GM21576 (cell line): Measurements from ENCODE around the gene CACNA1C.

Source experiments
- ATAC-seq: cut with Tn5 transposase; IDR thresholded peaks from one replicate; pipeline ENCODE4 v1.9.1; 2021; ENCODE audit warnings: mild to moderate bottlenecking, moderate library complexity; ENCODE audit not compliant: unreplicated experiment

The CACNA1C gene

DNA sequence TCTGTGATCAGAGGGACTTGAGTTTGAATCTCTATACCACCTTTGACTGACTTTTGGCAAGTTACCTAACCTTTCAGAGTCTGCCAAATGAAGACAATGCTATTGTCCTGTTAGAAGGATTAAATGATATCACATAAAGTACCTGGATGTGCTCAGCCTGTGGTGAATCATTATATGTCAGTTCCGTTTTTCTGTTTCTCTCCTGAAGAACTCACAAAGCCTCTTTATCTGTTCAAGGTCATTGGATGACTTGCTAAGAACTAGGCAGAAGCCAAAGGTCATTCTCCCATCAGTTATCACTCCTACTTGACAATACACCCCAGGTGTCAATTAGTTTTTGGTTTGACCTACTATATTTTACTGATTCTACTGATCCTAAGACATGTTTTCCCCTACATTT is 174.6 kb downstream of the CACNA1C start:
- no peak for ATAC-seq

DNA sequence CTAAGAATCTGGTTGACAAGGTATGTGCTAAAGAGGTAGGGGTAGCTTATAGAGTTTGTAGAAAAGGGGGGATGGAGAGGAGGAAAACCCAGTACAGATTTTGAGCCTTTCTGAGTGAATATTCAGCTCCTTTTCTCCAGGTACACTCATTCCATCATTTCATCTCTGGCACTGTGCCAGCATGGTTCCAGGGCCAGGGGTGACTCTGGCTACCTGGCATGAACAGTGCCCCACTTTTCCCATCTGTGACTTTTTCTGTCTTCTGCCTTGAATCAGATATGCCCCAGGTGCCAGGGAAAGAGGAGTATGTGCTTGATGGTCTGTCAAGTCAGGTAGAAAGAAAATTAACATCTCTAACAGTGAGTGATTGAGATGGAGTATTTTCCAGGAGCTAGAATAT is 175.7 kb downstream of the CACNA1C start:
- ATAC-seq: no peak

DNA sequence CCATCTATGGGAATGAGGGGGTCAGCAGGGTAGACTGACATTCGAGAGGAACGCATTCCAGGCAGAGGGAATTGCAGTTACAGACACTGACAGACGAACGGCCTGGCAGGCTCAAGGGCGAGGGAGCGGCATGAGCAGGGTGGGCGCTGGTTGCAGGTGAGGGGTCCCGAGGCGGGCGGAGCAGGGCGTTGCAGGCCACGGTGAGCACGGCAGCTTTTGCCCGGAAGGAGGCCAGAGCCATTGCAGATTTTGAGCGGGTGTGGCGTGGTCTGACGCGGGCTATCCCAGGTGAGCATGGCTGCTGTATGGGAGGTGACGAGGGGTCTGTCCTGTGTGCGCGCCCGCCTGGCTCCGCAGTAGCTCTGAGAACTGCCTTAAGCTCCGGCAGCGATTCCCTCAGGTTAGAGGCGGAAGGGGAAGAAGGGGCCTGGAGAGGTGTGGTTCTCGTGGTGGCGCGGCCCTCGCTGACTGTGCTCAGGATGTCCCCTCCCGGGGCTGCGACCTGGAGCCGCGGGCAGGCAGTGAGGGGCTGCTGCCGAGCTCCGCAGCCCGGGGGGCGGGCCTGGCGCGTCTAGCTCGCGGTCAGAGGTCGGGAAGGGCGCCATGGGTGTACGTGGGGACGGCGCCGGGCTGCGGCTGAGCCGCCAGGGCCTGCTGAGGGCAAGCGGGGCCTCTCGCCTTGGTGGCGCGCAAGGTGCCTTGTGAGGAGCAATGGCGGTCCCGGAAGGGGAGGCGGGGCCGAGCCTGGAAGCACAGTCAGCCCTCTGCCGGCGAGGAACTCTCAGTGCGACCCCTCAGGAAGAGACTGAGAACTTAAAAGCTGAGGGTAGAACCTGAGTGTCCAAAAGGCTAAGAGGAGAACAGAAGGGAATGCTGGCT is 177.1 kb downstream of the CACNA1C start:
- no peak for ATAC-seq

DNA sequence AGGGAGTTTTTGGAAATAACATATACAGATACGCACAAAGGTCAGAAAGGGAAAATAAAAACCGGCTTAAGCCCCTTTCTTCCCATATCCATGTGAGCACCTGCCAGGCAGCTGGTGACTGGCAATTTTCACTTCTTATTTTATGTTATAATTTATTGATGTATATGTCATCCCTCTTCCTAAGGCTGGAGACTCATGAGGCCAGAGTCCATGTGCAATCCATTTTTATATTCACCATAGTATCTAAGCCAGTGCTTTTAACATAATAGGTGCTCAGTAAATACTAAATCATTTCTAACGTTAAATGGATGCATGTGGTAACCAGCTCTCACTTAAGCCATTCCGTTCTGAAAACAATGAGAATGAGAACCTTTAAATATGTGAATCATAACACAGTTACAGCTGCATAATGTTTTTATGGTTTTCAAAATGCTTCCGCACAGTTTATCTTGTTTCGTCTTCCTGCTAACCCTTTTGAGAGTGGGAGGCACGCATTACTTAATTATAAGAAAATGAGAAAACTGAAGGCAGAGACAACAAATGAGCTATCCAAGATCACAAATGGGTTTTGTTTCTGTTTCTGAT is 178.3 kb downstream of the CACNA1C start:
- no peak for ATAC-seq

DNA sequence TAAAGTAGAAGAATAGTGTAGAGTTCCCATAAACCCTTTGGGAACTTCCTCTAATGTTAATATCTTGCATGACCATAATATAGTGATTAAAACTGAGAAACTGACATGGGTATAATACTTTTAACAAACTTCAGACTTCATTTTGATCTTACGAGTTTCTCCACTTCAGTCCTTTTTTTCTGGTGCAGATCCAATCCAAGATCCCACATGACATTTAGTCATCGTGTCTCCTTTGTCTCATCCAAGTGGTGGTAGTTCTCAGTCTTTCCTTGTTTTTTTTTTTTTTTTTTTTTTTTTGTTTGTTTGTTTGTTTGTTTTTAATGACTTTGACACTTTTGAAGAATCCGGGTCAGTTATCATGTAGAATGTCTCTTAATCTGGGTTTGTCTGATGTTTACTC is 179.2 kb downstream of the CACNA1C start:
- no peak for ATAC-seq

DNA sequence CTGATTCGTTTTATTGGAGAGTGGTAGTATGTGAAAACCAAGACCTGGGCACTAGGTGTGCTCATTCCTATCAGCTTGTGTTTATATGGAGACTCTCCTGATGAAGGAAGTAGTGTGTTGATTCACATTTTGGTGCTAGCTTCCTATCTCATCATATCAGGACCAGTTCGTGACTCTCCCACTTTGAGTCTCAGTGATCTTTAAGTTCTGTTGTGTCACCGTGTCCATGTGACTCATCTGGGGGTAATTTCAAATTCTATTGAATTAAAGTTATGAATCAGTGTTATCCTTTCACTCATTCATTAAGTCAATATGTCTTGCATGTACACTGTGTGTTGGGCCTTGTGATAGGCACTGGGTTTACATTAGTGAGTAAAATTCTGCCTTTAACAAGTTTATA is 180.2 kb downstream of the CACNA1C start:
- no peak for ATAC-seq

DNA sequence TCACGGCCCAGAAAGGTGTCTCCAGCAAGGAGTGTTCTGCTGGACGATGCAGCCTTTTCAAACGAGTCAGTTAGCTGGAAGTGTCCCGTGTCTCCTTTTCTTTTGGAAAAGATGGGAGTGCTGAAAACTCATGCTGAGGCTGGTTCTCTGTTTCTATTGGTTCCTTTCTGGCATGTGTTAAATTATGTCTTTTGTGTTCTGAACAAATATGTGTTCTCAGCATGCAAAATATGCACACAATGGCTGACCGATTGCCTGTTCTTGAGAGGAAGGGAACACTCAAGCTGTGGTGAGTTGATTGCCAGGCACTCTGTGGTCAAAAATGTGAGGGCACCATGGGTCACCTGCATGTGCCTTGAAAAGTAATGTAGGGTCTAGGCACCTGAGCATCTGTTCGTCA is 181.3 kb downstream of the CACNA1C start:
- no peak for ATAC-seq

DNA sequence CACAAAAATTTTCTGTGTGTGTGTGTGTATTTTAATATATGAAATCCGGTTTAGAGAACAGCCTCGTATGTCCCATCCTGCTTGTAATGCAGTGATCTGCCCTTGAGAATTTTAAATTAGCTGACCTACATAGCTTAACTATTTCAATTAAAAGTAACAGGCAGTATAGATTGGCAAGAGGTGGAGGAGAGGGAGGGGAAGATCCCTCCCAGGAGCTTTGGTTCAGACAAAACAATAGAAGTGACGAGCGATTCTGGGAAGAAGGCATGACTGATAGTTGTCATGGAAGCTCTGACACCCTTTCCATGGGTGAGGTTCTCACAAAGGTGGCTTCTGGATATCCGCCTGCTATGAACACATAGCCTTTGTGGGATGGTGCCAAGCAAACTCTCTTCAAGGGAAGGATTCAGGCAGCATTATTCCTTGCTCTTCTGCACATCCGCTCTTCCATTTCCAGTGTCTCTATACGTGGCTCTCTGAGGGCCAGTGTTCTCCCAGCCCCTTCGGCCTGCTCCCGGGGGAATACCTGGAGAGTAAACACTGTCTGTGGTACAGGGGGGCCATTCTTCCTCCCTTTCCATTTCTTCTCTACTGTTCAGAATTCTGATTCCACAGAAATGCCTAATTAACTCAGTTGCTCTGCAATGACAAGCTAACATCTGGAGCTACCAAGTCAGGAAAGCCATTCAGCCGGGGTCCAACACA is 182.0 kb downstream of the CACNA1C start:
- no peak for ATAC-seq

DNA sequence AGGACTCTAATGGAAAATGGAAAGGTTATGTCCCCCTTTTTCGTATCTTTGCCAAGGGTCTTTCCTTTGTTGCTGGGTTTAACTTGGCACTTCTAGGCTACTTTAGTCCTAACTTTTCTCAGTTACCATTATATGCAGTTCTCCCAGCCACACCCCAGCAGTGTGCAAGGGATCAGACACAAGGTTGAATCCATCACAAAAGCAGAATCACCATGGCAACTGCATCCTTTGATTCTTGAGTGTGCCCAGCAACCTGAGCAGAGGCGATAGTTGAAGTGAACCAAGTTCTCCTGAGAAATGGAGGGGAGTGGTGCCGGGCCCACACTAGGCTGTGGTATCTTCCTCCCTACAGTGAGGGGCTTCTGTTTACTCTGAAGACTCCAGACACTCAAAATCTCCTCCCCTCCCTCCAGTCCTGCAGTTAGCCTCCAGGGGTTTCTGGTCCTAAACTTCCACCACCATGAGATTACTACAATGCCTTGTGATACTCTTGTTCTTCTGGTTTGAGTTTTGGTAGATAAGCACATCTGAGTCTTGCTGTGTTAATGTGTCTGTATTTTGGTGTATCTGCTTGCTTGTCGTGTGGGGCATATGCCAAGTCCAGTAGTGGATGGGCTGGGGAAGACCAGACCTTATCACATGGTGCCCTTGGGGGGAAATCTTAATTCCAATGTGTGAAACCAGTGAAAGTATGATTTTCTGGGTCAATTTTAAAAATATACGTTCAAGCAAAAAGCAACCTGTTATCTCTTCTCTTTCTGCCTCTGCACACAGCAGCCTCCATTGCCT is 183.9 kb downstream of the CACNA1C start:
- no peak for ATAC-seq

DNA sequence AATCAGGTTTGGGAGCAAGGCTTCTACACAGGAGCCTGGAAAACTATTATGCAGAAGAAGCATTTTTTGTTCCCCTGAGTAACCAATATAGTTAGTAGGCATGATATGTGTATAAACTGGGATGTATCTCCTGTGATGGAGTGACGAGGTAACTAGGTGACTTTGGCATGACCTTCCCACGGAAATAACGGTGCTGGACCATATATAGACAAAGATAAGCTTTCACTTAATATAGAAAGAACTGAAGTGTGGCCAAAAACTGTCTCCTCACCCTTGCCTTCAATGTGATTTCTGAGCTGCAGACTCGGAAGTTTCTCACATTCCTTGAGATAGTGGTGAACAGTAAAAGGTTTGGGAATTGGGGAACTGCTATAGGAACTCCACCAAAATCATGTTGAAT is 185.3 kb downstream of the CACNA1C start:
- no peak for ATAC-seq

DNA sequence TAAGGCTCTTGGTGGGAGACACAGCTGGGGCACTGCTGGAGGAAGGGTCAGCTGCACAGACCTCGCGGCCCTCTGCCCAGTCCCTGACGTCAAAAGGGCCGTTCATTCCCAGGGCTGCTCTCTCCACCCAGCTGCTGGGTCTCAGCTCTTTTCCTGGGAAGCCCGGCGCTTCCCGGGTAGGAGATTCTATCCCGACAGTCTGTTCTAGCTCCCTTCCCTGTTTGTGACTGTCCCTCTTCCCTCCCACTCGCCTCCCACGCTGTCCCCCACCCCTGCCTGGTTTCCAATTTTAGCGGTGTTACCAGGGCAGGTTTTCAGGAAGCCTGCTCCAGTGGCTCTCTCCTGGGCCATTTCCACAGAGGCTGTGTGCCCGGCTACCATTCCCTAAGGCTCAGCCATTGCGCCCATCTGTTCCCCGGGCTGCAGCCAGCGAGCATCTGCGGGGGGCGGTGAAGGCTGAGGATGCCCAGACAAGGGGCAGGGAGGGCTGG is 186.6 kb downstream of the CACNA1C start:
- no peak for ATAC-seq

DNA sequence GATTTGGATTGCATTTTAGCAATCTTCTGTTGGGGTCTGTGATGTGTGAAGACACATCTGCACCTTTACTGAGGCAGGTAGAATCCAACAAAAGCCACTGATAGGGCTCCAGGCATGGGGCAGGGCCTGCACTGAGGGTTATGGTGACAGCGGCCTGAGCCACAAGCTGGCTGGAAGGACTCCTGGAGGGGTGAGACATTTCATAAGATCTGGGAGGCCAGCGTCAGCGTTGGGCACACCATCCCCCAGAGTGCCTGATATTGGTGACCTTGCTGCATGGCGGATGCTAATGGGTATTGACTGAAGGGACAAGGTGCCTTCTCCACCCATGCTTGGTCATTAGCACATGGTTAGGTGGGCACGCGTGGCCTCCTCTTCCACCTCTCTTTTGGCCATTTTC is 187.6 kb downstream of the CACNA1C start:
- no peak for ATAC-seq

DNA sequence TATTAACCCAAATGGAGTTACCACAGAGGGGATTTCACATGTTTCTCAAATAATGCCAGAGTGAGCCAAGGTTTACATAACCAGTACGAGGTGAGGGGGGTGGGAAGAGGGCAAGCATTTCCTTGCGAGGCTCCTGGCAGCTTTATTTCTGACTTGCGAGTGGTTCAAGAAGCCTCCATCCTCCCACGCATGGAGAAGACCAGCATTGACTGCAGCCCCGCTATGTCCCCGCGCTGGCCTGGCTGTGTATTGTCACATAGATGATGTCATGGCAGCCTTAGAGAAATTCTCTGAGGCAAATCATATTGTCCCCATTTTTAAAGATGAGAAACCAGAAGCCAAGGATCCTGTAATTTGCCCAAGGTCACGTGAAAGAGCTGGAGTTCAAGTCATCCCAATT is 188.2 kb downstream of the CACNA1C start:
- no peak for ATAC-seq

DNA sequence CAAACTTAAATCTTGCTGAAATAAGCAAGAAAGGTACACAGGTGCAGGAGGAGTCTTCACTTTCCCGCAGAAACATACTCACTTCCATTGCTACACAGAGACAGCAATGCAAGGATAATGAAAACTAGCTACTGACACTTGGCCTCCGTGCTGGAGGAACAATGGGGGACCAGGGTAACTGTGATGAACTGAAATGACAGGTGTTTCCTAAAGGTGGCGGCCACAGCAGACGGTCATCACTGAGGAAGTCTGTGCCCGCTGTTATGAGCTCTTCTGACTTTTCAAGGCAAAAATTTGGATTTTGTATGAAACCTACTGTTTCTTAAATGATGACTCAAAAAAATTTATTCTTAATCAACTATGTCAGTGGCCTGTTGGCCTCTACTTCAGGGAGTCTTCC is 189.4 kb downstream of the CACNA1C start:
- no peak for ATAC-seq

DNA sequence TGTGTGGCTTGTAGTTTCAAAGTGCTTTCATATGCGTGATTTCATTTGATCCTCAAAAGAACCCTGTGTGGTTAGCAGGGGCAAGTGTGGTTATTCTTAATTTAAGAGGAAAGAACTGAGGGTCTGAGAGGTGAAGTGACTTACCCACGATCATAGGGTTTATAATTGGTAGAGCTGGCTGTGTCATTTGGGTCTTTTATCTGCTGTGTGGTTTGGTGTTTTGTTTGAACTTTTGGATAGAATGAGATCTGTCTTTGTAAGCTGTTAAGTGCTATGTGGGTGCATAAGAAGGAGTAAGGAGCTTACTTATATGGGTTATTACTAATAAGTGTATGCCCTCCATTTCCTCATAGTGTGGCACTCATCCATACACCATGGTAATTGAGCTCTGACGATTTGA is 190.0 kb downstream of the CACNA1C start:
- no peak for ATAC-seq

DNA sequence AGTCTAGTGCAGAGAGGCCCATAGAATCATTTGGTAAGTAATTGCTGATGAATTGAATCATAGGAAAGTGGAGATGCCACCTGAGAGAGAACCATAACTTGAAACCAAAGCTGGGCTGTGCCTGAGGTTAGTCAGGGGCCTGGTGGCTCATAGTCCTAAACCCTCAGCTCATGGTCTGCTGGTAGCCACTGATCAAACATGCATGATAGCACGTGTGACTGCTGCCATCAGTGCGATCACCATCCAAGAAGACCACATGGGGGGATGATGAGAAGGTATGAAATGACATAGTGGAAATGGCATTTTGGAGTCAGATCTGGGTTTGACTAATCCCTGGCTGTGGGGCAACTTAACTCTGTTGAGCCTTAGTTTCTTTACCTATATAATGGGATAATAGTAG is 190.5 kb downstream of the CACNA1C start:
- ATAC-seq: no peak

DNA sequence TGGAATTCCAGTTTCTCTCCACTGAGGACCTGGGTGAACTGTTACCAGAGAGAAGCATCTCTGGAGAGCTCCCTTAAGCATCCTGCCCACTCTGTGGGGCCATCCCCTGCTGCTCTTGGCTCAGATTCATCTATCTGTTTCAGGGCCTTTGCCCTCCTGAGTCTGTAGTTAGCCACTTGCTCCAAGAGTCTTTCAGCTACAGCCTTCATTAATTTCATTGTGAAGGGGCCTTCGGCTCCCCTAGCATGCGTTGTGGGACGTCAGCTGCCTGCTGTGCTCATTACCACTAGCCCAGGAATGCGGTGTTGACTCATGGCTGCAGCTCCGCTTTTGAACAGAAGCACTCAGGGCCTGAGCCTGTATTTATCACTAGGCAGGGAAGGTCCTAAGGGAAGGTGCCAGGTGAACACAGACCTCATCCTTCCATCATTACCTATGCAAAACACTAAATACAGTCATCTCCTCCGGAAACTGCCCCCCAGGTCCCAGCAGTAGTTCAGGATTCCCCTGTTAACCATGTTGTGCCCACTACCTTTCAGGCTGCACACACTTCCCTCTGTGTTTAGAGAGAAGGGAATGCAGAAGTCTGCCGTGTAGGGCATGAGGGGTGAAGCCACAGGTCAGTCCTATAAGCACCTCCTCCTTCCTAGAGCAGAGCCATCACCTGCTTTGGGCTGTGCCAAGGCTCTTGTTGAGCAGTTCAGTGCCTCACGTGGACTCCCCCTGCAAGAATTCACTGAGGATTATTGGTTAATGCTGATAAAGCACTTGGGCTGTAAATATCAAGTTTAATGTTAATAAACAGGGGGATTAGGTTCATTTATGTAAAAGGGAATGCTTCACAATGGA is 191.4 kb downstream of the CACNA1C start:
- ATAC-seq: no peak

DNA sequence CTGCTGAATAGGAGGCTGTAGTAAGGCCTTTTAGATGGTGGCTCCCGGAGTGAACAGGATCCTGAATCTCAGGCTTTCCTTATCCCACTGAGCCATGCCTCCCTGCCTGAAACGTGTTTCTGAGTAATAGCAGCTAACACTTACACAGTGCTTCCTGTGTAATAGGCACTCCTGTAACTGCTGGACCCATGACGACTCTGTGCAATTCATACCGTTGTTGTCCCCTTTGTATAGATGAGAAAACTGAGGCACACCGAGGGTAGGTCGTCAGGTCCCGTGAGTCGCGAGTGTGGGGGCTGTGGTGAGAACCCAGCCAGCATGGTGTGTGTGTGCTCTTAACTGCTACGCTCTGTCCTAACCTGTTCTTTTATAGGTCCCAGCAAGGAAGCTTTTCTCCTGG is 193.6 kb downstream of the CACNA1C start:
- ATAC-seq: no peak

DNA sequence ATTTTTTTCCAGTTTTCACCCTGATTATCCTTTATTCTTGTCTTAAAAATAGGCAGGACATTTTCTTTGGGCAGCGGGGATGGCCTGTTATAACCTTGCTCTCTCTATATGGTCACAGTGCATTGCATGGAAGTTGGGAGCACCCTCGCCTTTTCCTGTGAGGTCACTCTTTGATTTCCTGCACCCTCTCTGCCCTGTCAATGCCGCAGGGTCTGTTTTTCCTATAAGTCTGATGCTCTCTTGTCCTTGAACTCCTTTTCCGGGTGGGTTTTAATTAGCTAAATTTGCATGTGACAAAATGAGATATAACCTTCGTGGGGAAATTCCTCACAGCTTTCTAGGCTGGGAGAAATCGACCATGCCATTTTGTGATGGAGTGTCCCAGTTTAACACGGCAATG is 194.3 kb downstream of the CACNA1C start:
- ATAC-seq: no peak

DNA sequence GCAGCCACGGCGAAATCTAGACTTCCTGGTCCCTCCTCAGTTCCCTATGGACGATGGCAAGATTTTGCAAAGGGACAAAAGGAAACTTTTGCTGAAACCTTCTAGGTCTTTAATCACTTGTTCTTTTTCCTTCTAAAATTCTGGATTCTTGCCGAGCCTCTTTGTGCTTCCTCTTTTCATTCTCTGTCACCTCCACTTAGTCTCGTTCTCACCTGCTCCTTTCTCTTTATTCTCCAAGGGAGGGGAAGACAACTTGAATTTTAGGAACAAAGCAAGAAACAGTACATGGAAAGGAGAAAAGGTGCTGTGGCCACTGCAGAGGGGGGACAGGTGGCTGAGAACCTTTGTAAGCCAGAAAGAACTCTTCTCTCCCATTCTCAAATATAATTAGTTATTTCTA is 194.8 kb downstream of the CACNA1C start:
- ATAC-seq: no peak
